ENCODE measurements around the gene HSPB2.

HSPB2 gene

DNA sequence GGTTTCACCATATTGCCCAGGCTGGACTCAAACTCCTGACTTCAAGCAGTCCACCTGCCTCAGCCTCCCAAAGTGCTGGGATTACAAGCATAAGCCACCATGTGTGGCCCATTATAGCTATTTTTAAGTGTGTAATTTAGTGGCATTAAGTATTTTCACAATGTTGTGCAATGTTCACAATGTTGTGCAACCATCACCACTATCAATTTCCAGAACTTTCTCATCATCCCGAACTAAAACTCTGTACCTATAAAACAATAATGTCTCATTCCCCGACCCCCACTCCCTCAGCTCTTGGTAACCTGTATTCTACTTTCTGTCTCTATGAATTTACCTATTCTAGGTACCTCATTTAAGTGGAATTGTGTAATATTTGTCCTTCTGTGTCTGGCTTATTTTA lies 25.7 kb upstream of the HSPB2 start:
- no peak for DNase-seq (ENCODE audit: low read depth)
- no peak for TF ChIP-seq POLR2A (IDR thresholded peaks at IDR 0.05; ENCODE audit: extremely low read depth, insufficient read length)
- H3K4me3 ChIP-seq (ENCODE audit: low read depth, low read length), result no peak overlapping the region

DNA sequence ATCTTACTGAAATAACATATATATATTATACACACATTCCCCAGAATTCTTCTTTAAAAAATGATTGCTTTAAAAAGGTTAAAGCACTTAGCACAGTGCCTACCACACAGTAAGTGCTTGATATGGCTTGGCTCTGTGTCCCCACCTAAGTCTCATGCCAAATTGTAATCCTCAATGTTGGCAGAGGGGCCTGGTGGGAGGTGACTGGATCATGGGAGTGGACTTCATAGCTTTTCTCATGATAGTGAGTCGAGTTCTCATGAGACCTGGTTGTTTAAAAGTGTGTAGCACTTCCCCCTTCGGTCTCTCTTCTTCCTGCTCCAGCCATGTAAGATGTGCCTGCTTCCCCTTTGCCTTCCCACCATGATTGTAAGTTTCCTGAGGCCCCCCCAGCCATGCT lies 7.1 kb upstream of the HSPB2 start:
- DNase-seq (ENCODE audit: low read depth), result no peak
- TF ChIP-seq MYC (IDR thresholded peaks at IDR 0.05; ENCODE audit: low read depth, low read length), result no peak
- TF ChIP-seq, protein P1, sequence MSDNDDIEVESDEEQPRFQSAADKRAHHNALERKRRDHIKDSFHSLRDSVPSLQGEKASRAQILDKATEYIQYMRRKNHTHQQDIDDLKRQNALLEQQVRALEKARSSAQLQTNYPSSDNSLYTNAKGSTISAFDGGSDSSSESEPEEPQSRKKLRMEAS (IDR thresholded peaks at IDR 0.05; ENCODE audit: low read depth, low read length), result no peak
- TF ChIP-seq, protein P2, sequence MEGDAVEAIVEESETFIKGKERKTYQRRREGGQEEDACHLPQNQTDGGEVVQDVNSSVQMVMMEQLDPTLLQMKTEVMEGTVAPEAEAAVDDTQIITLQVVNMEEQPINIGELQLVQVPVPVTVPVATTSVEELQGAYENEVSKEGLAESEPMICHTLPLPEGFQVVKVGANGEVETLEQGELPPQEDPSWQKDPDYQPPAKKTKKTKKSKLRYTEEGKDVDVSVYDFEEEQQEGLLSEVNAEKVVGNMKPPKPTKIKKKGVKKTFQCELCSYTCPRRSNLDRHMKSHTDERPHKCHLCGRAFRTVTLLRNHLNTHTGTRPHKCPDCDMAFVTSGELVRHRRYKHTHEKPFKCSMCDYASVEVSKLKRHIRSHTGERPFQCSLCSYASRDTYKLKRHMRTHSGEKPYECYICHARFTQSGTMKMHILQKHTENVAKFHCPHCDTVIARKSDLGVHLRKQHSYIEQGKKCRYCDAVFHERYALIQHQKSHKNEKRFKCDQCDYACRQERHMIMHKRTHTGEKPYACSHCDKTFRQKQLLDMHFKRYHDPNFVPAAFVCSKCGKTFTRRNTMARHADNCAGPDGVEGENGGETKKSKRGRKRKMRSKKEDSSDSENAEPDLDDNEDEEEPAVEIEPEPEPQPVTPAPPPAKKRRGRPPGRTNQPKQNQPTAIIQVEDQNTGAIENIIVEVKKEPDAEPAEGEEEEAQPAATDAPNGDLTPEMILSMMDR (IDR thresholded peaks at IDR 0.05; ENCODE audit: low read depth, low read length), result no peak
- no peak for TF ChIP-seq POLR2A (IDR thresholded peaks at IDR 0.05; ENCODE audit: extremely low read depth, insufficient read length)
- no peak overlapping the region for H3K4me3 ChIP-seq (ENCODE audit: low read depth, low read length)

DNA sequence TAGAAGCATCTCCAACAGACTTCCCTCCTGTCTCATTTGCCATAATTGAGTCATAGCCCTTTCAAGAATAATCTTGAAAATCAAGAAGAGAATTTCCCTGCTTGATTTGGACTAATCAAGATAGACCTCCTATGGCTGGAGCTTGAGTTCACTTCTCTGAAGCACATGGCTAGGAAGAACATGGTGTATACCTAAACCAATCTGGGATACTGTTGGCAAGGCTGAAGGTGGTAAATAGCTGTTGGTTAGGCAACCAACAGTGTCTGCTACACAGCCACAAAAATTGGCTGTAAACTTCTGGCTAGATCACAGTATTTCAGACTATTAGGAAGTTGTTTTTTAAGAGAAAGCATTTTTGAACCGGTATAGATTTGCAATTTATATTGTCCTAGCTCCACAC lies 5.9 kb upstream of the HSPB2 start:
- no peak for TF ChIP-seq POLR2A (IDR thresholded peaks at IDR 0.05; ENCODE audit: extremely low read depth, insufficient read length)
- TF ChIP-seq, protein P2 (IDR thresholded peaks at IDR 0.05; ENCODE audit: low read depth, low read length), result no peak
- no peak for TF ChIP-seq MYC (IDR thresholded peaks at IDR 0.05; ENCODE audit: low read depth, low read length)
- TF ChIP-seq, protein P1 (IDR thresholded peaks at IDR 0.05; ENCODE audit: low read depth, low read length), result no peak
- no peak for DNase-seq (ENCODE audit: low read depth)
- no peak overlapping the region for H3K4me3 ChIP-seq (ENCODE audit: low read depth, low read length)

DNA sequence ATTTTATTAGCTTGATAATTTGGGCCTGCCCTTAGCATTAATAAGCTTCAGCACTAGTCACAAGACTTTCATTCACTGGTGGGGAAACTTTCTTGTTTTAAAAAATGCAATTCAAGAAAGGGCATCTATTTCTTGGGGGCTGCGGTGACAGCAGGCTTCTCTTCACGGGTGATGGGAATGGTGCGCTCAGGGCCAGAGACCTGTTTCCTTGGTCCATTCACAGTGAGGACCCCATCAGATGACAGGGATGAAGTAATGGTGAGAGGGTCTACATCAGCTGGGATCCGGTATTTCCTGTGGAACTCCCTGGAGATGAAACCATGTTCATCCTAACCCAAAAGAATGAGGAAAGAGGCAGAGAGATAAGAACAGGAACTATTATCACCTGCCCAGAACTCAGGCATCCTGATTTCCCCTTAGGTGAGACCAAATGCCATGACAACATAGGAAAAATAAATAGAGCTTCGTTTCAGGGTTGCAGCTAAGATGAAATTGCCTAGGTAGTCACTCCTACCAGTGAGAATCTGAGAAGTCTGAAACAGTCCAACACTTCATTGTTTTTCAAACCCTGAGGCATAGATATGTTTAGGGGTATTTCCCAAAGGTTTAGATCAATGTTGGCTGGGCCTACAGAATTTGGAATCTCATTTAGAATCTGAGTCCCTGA lies 3.8 kb upstream of the HSPB2 start:
- no peak for TF ChIP-seq POLR2A (IDR thresholded peaks at IDR 0.05; ENCODE audit: extremely low read depth, insufficient read length)
- TF ChIP-seq MYC (IDR thresholded peaks at IDR 0.05; ENCODE audit: low read depth, low read length), result no peak
- TF ChIP-seq, protein P1 (IDR thresholded peaks at IDR 0.05; ENCODE audit: low read depth, low read length), result no peak
- TF ChIP-seq, protein P2 (IDR thresholded peaks at IDR 0.05; ENCODE audit: low read depth, low read length), result no peak
- no peak for DNase-seq (ENCODE audit: low read depth)
- no peak overlapping the region for H3K4me3 ChIP-seq (ENCODE audit: low read depth, low read length)

DNA sequence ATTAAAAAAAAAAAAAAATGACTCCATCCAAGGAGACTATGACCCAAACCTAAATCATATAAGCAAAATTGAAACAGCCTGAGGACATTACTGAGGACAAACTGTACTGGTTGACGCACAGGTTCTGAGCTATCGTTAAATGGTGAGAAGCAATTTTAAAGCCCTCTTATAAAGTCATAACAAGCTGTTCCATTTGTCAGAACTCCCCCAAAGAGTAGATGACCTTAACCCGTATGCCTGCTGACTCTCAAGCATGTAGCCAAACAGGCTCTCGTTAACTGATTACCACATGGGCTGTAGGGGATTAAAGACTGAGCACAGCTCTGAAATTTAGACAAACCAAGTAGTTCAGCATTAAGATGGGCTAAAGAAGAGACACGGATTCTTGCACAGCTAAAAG lies 3.2 kb upstream of the HSPB2 start:
- no peak overlapping the region for H3K4me3 ChIP-seq (ENCODE audit: low read depth, low read length)
- TF ChIP-seq, protein P1 (IDR thresholded peaks at IDR 0.05; ENCODE audit: low read depth, low read length), result no peak
- TF ChIP-seq MYC (IDR thresholded peaks at IDR 0.05; ENCODE audit: low read depth, low read length), result no peak
- TF ChIP-seq POLR2A (IDR thresholded peaks at IDR 0.05; ENCODE audit: extremely low read depth, insufficient read length), result no peak
- TF ChIP-seq, protein P2 (IDR thresholded peaks at IDR 0.05; ENCODE audit: low read depth, low read length), result no peak
- no peak for DNase-seq (ENCODE audit: low read depth)

DNA sequence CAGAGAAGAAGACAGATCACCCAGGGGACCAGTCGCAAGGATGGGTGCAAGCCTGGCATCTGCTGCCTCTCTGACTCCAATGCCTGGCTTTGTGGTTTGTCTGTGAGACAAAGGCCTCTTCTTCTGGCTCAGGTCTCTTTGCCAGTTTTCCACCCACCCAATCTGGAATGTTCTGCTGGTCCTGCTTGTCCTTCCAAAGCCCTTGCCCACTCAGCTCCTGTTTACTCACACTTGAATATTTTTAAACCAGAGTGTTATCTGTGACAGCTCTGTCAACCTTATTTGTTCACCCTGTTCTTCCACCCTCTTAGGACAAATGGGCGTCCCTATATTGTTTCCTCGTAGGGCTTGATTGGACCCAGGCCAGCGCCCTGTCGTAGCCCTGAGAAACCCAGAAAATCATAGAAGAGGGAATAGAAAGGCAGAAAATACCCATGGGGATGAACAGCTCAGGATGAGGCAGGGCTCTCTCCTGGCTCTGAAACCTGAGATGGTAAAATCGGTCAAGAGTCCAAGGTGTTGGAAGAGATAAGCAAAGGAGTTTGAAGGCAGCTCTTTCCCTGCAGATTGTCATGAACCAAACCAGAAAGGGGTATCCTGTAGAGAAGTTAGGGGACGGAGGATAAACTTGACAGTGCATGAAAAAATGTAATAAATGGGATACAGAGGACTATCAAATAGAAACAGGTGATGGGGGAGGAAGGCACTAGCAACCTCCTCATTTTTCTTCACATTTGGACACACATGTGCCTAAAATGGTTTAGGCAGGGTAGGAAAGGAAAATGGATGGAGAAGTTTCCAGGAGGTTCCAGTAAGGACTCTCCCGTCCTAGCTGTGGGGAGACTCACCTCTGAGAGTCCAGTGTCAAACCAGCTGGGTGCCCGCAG lies 1.6 kb upstream of the HSPB2 start:
- TF ChIP-seq POLR2A (IDR thresholded peaks at IDR 0.05; ENCODE audit: extremely low read depth, insufficient read length) (no peak), MYC (IDR thresholded peaks at IDR 0.05; ENCODE audit: low read depth, low read length) (no peak)
- TF ChIP-seq, protein P2 (IDR thresholded peaks at IDR 0.05; ENCODE audit: low read depth, low read length), result no peak
- TF ChIP-seq, protein P1 (IDR thresholded peaks at IDR 0.05; ENCODE audit: low read depth, low read length), result no peak
- no peak for DNase-seq (ENCODE audit: low read depth)

More for the DNA sequence above, 1.6 kb upstream of the HSPB2 start:
- no peak overlapping the region for H3K4me3 ChIP-seq (ENCODE audit: low read depth, low read length)
